Limb (tissue), 2 donors: ENCODE measurements around the gene COPS2.

Experiments used
- DNase-seq, 2 donors: peaks; one replicate each; pipeline ENCODE4 v3.0.0-alpha.2; 2016; ENCODE audit errors: extremely low spot score in 2 of 2

The COPS2 gene

GRCh38 chr15:49155834-49156627, 632 bp upstream of the COPS2 start:
- peak in 1 of 2 donors; percentile 36 for DNase-seq

DNA sequence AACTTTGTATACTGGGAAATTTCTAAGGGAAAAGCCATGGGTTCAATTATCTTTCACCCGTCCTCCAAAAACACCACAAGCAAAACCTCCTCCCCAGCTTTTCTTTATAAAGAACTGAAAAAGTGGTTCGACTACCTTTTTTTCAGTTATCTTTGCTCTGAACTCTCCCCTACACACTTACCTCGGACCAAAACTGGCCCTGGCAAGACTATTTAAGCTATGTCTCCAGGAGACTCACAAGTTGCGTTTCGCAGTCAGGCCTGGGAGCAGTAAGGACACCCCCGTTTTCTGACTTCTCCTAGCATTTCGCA, 645 bp downstream of the COPS2 start:
- no peak for DNase-seq

DNA sequence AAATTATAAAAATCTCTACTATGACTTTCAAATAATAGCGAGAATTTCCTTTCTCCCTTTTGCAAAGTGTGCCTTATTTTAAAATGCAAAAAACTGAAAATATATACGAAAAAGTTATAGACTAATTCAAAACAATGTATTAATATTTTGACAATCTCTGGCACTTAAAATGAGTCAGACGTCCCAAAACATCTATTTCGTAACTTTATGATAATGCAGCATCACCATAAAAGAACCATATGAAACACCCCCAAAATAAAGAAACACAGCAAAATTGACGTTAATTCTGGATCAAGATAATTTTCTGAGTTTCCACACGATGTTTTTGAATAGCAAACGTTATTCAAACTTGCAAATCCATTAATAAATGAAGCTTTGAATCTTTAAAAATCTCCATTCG, 1.0 kb downstream of the COPS2 start:
- DNase-seq: no peak

- DNase-seq: no peak
Observed at GRCh38 chr15:49152552-49153312, 2.7 kb downstream of the COPS2 start.

DNA sequence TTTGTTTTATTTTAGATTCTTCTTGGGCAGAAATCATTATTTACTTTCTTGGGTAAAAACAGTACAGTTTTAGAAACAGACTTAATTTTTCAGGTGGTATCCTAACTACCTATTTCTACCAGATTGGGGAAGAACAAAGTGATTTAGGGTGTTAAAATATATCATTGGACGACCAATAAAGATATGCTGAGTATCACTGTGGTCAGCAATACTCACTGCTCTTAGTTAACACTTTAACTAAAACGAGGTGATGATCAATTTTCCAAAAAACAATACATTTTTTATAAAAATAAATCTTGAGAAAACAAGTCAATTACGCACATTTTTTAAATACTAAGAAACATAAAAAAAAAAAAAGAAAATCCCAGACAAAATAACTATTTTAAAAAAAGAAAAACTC, 3.6 kb downstream of the COPS2 start:
- no peak for DNase-seq

- DNase-seq: no peak
Observed at GRCh38 chr15:49148727-49149126, 6.7 kb downstream of the COPS2 start.

DNA sequence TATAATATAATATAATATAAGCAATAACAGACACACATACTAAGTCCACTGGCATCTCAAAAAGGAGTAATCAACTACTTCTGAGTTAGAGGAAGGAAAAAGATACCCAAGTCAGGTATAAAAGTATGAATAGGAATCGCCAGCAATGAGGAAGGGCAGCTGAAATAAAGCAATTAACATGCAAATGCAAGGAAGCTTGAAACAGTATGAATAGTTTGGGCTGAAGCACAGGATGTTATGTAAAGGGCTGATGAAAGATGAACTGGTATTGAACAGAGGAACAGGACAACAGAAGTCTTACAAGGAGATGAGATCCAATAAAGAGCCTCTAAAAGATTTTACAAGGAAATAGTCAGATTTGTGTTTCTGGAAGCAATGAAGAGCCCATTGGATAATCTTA, 7.1 kb downstream of the COPS2 start:
- DNase-seq: no peak

GRCh38 chr15:49145651-49146609, 9.5 kb downstream of the COPS2 start:
- DNase-seq: peak; percentile 25 to 31

- no peak for DNase-seq
Observed at GRCh38 chr15:49137861-49138260, 17.5 kb downstream of the COPS2 start.

DNA sequence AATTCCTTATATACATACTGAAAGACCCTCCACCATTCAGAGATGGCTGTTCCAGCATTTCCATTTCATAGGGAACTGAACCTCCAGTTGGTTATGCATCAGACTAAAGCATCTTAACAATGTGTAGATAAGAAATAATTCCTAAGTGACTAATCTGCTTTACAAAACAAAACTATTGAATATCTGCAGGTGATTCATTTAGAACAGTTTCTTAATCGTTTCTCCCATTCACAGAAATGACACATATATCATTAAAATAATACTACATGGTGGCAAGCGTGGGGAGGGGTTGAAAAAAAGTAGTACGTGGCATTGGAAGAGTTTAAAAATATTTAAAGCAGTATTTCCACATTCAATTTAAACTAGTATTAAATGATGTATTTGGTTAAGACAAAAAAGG, 19.5 kb downstream of the COPS2 start:
- DNase-seq: no peak

DNA sequence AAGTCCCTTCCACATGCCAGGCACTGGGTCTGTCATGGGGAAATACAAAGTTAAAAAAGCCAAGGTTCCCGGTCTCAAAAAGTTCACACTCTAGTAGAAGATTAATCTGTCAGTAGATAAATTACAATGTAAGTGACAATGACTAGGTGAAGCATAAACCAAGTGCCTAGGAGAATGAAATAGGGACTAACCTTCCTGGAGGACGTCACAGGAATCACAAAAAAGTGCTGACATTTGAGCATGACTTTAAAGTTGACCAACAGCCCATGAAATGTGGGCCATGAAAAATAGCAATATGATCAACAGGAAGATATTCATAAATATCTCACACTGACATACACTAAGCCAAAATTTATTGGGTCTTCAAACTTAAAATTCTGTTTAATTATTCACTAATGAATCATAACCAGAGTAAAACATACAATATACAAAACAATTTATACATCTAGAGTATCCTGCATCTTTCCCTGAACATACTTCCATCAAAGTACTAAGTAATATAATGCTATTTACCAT, 20.0 kb downstream of the COPS2 start:
- DNase-seq: no peak

DNA sequence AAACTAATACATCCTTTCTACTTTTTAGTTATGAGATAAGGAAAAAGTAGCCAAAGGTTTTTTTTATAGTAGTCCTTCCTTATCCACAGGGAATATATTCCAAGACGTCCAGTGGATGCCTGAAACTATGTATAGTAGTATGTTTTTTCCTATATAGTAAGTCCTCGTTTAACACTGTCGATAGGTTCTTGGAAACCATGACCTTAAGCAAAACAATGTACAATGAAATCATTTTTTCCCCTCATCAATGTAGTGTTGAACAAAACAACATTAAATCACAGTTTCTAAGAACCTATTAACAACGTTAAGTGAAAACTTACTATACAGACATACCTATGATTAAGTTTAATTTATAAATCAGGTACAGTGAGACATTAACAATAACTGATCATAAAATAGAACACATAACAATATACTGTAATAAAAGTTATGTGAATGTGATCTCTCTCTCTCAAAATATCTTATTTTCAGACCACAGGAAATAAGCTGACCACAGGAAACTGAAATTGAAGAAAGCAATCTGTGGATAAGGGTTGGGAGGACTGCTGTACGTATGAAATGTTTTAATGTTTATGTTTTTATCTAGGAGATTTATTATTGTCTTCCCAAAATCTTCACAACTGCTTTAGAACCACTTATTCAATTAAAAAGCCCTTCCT, 20.6 kb downstream of the COPS2 start:
- DNase-seq: no peak

GRCh38 chr15:49131403-49131802, 24.0 kb downstream of the COPS2 start:
- no peak for DNase-seq

DNA sequence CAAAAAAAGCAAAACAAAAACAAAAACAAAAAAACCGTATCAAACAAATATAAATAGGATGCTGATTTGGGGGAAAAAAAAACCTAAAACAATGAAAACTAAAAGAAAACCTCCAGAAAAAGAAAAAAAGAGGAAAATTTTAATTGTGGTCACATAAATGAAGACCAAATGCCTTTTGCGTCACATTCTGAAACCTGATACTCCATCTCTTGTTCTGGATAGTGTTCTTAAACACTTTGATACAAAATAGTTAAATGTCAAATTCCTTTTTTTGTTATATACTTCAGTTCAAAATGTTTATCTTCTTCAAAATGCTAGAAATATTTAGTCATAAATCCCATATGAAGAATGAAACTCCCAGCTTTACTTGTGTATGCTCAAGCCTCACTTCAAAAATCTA, 31.0 kb downstream of the COPS2 start:
- DNase-seq: no peak

DNA sequence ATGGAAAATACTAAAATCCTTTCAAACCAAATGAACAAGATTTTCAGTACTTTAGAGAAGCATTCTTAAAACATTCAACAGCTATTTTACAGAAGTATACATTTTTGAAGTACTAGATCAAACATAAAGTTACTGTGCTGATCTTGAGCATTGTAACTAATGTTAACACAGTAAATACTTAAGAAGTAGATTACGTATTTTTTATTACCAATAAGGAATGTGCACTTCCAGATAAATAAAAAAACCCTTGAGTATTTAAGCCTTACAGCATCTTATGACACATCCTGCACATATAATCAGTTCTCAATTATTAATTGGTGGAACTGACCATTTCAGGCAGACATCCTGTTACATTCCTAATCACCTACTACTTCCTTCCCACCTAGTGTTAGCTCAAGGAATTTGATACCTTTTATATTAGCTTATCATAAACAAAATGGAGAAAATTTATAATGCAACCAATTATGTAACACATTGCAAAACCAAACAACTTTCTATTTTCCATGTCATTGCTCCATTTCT, 32.8 kb downstream of the COPS2 start:
- DNase-seq: no peak

GRCh38 chr15:49121901-49122300, 33.5 kb downstream of the COPS2 start:
- no peak for DNase-seq

DNA sequence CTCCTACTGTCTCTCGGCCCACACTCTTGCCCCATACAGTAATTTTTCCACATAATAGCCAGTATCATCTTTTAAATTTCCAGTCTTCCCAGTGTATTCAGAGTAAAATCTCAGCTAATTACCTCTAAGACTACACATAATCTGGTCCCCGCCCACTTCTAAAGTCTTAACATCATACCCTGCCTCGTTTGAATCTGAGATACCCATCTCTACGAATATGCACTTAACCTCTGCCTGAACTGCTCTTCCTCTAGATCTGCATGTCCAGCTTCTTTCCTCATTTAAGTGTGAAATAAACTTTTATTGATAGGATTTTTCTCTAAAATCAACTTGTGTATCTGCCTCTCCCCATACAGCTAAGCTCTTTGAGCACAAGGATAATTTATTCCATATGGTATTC, 34.6 kb downstream of the COPS2 start:
- no peak for DNase-seq

GRCh38 chr15:49116108-49116857, 39.1 kb downstream of the COPS2 start:
- no peak for DNase-seq

- no peak for DNase-seq
Observed at GRCh38 chr15:49115062-49115461, 40.3 kb downstream of the COPS2 start.
